Cardiac fibroblast (primary cell): ENCODE results near the gene RUFY1.
A peak's percentile ranks its signal among the peaks of the same experiment; 100 is the strongest.
"Not testable (repeated sequence)": the region's sequence is repeated elsewhere in the genome, so short reads cannot be mapped to it uniquely, and the experiment has no call there.

Experiments used
- DNase-seq, 2 donors: peaks; one replicate each; pipeline versions ENCODE4 v3.0.0 to v3.0.0-alpha.2; 2010; ENCODE audit warnings: low read depth in 2 of 2
- H3K4me3 ChIP-seq, 2 donors: replicated peaks in 1 of 2; 1 replicate in 1 of 2; 2 replicates in 1 of 2; pipeline ENCODE4 v1.5.1; 2011; ENCODE audit warnings: low read depth in 2 of 2, low read length in 2 of 2, mild to moderate bottlenecking in 2 of 2, moderate library complexity in 1 of 2
- CTCF ChIP-seq: IDR thresholded peaks from one replicate; pipeline ENCODE4 v1.5.1; 2011; ENCODE audit warnings: low read depth, mild to moderate bottlenecking, low read length, inconsistent platforms

Gene RUFY1

GRCh38 chr5:179550511-179551342 lies at the start of gene RUFY1:
Gene RUFY1 (plus strand): TSS chr5:179550554. CDS start chr5:179550570, 16 bp downstream.
- no peak for TF ChIP-seq CTCF
- DNase-seq, result peak; percentile 80 to 84
- peak within 1 kb of the TSS; percentile 69 to 75 for H3K4me3 ChIP-seq

GRCh38 chr5:179501997-179502396 lies 48.4 kb upstream of the RUFY1 start:
- not testable (repeated sequence) for H3K4me3 ChIP-seq, DNase-seq

GRCh38 chr5:179502420-179502819 lies 47.9 kb upstream of the RUFY1 start:
- DNase-seq, H3K4me3 ChIP-seq: not testable (repeated sequence)

- no peak for DNase-seq
- H3K4me3 ChIP-seq, result no peak overlapping the region
- TF ChIP-seq CTCF, result no peak
Observed at GRCh38 chr5:179504191-179504590, 46.2 kb upstream of the RUFY1 start.

GRCh38 chr5:179504600-179505396 lies 45.6 kb upstream of the RUFY1 start:
- DNase-seq, result no peak
- H3K4me3 ChIP-seq, result no peak overlapping the region
- TF ChIP-seq CTCF, result no peak

GRCh38 chr5:179505636-179506261 lies 44.6 kb upstream of the RUFY1 start:
- DNase-seq, result no peak
- no peak for TF ChIP-seq CTCF
- no peak overlapping the region for H3K4me3 ChIP-seq

- no peak overlapping the region for H3K4me3 ChIP-seq
- no peak for DNase-seq
- no peak for TF ChIP-seq CTCF
Observed at GRCh38 chr5:179509239-179509638, 41.1 kb upstream of the RUFY1 start.
